ENCODE measurements around the gene ARF3. TPM values are rescaled to one million over a fixed set of nuclear protein-coding genes. Genes with fewer than 3 reads are reported as not detected.

Gene ARF3
- polyA plus RNA-seq, 1 of the 3 experiments (the other 2 are of a cell fraction) = 204 TPM

GRCh38 chr12:48946943-48947342 lies 10.3 kb downstream of the ARF3 start:
- no peak overlapping the region for H3K27ac ChIP-seq (ENCODE audit: low read depth in 2 of 2, low read length in 1 of 2)
- H2AFZ ChIP-seq (ENCODE audit: low read depth) = no peak overlapping the region
- no peak overlapping the region for H3K9ac ChIP-seq
- H3K9me2 ChIP-seq = no peaks in the 10 kb centered on the region
- peaks cover 13 to 15% of the 10 kb centered on the region in 2 experiments for H3K36me3 ChIP-seq (replicated peaks in 1 of 2; ENCODE audit: control insufficient read depth in 1 of 2, insufficient read depth in 2 of 2, low read length in 1 of 2)
- no peak overlapping the region for H3K4me3 ChIP-seq (ENCODE audit: low read depth in 2 of 2, low read length in 1 of 2)
- no peaks in the 10 kb centered on the region for H3K9me3 ChIP-seq
- no peak for DNase-seq
- POLR2A ChIA-PET = no interaction called here
- no peaks in the 10 kb centered on the region for H3K27me3 ChIP-seq (ENCODE audit: insufficient read depth)
- H3F3A ChIP-seq (replicated peaks; ENCODE audit: insufficient read depth) = no peaks in the 10 kb centered on the region
- no peaks in the 10 kb centered on the region for H3K4me1 ChIP-seq (ENCODE audit: control insufficient read depth in 1 of 2, insufficient read depth in 2 of 2, low read depth in 1 of 2, low read length in 1 of 2)
- WGBS (ENCODE audit: low lambda C conversion rate) = 86% methylated on average over 6 of the region's 6 CpGs
- TF ChIP-seq ZBTB33 (IDR thresholded peaks at IDR 0.05; ENCODE audit: borderline replicate concordance, low read depth) (no peak), RAD21 (IDR thresholded peaks at IDR 0.05; ENCODE audit: low read length) (no peak)
- CTCF ChIA-PET = interaction anchor here (1.6 to 2.6 kb wide), 5 partner anchors 11 to 132 kb away, joined by 3 to 10 read pairs (median 7); partner anchors contain the start of gene WNT1
- H3K79me2 ChIP-seq (ENCODE audit: insufficient read depth) = peaks cover 100% of the 10 kb centered on the region
- no peak overlapping the region for H3K4me2 ChIP-seq
- H4K20me1 ChIP-seq (ENCODE audit: insufficient read depth) = peaks cover 93% of the 10 kb centered on the region

GRCh38 chr12:48946205-48946604 lies 11.1 kb downstream of the ARF3 start:
- H3K9me3 ChIP-seq = no peaks in the 10 kb centered on the region
- ChIA-PET CTCF (interaction anchor here (0.9 to 2.6 kb wide), 6 partner anchors 10 to 131 kb away, joined by 3 to 10 read pairs (median 3); a partner anchor contains a TSS), POLR2A (interaction anchor here (0.6 kb wide), 1 partner anchor 50 kb away, joined by 3 read pairs; no protein-coding TSS in a partner anchor)
- no peaks in the 10 kb centered on the region for H3F3A ChIP-seq (replicated peaks; ENCODE audit: insufficient read depth)
- no peaks in the 10 kb centered on the region for H3K27me3 ChIP-seq (ENCODE audit: insufficient read depth)
- no peak overlapping the region for H3K27ac ChIP-seq (ENCODE audit: low read depth in 2 of 2, low read length in 1 of 2)
- DNase-seq = no peak
- no peak overlapping the region for H3K9ac ChIP-seq
- peaks cover 97% of the 10 kb centered on the region for H4K20me1 ChIP-seq (ENCODE audit: insufficient read depth)
- H3K4me1 ChIP-seq (ENCODE audit: control insufficient read depth in 1 of 2, insufficient read depth in 2 of 2, low read depth in 1 of 2, low read length in 1 of 2) = no peaks in the 10 kb centered on the region
- H2AFZ ChIP-seq (ENCODE audit: low read depth) = no peak overlapping the region
- H3K79me2 ChIP-seq (ENCODE audit: insufficient read depth) = peaks cover 100% of the 10 kb centered on the region
- H3K9me2 ChIP-seq = no peaks in the 10 kb centered on the region
- no peak overlapping the region for H3K4me3 ChIP-seq (ENCODE audit: low read depth in 2 of 2, low read length in 1 of 2)
- H3K36me3 ChIP-seq (replicated peaks in 1 of 2; ENCODE audit: control insufficient read depth in 1 of 2, insufficient read depth in 2 of 2, low read length in 1 of 2) = peaks cover 13 to 18% of the 10 kb centered on the region in 2 experiments
- H3K4me2 ChIP-seq = no peak overlapping the region
- TF ChIP-seq TEAD4 (IDR thresholded peaks at IDR 0.05; ENCODE audit: borderline replicate concordance, insufficient read depth) (no peak), TCF12 (IDR thresholded peaks at IDR 0.05) (no peak), EP300 (IDR thresholded peaks at IDR 0.05; ENCODE audit: borderline replicate concordance in 1 of 2, low read depth in 1 of 2, low read length in 1 of 2) (no peak), CTCF (IDR thresholded peaks at IDR 0.05) (no peak), IRF3 (IDR thresholded peaks at IDR 0.05; ENCODE audit: low read depth, low read length) (no peak), FOSL2 (IDR thresholded peaks at IDR 0.05; ENCODE audit: borderline replicate concordance, low read depth) (no peak), YY1 (IDR thresholded peaks at IDR 0.05; ENCODE audit: low read depth) (no peak), USF1 (IDR thresholded peaks at IDR 0.05; ENCODE audit: borderline replicate concordance, low read depth) (no peak), USF2 (IDR thresholded peaks at IDR 0.05; ENCODE audit: borderline replicate concordance, low read depth, low read length) (no peak), MEF2A (IDR thresholded peaks at IDR 0.05; ENCODE audit: borderline replicate concordance, low read depth) (no peak), MAX (IDR thresholded peaks at IDR 0.05; ENCODE audit: low read depth) (no peak), RXRA (IDR thresholded peaks at IDR 0.05; ENCODE audit: borderline replicate concordance, low read depth) (no peak), REST (IDR thresholded peaks at IDR 0.05; ENCODE audit: low read depth, low read length) (no peak)

All from SK-N-SH (cell line).